Activated naive CD4-positive, alpha-beta T cell treated with anti-CD3 and anti-CD28 coated beads, Interleukin-2, amount 50 U/mL, for 24 hours (primary cell): ENCODE data around the gene USP34.
"Not testable (repeated sequence)": the region's sequence is repeated elsewhere in the genome, so short reads cannot be mapped to it uniquely, and the experiment has no call there.

Experiments used
- H3K27ac Mint-ChIP-seq: one replicate; pipeline ENCODE4 v1.8.0; 2021; ENCODE audit warnings: mild to moderate bottlenecking, mixed read lengths
- H3K27me3 Mint-ChIP-seq: one replicate; pipeline ENCODE4 v1.8.0; 2021; ENCODE audit warnings: mixed read lengths
- H3K36me3 Mint-ChIP-seq: one replicate; pipeline ENCODE4 v1.8.0; 2021; ENCODE audit warnings: mixed read lengths
- H3K4me1 Mint-ChIP-seq: one replicate; pipeline ENCODE4 v1.8.0; 2021; ENCODE audit warnings: mixed read lengths
- H3K4me3 Mint-ChIP-seq: one replicate; pipeline ENCODE4 v1.8.0; 2021; ENCODE audit warnings: mild to moderate bottlenecking, mixed read lengths
- H3K9me3 Mint-ChIP-seq: one replicate; pipeline ENCODE4 v1.8.0; 2021; ENCODE audit warnings: mixed read lengths

The USP34 gene

GRCh38 chr2:61470965-61471904 is at the start of gene USP34:
Gene USP34, minus strand, starts transcription at chr2:61471087. Its CDS starts 395 bp downstream, at chr2:61470692.
- peaks cover 32% of the 10 kb centered on the region for H3K4me1 Mint-ChIP-seq
- H3K4me3 Mint-ChIP-seq = peak within 1 kb of the TSS; percentile 96
- no peaks in the 10 kb centered on the region for H3K9me3 Mint-ChIP-seq

GRCh38 chr2:61520261-61520660 is 49.4 kb upstream of the USP34 start:
- Mint-ChIP-seq H3K36me3 (peaks cover 15% of the 10 kb centered on the region), H3K4me1 (peaks cover 41% of the 10 kb centered on the region), H3K4me3 (no peak overlapping the region), H3K27ac (no peak overlapping the region), H3K27me3 (no peaks in the 10 kb centered on the region), H3K9me3 (no peaks in the 10 kb centered on the region)

More at GRCh38 chr2:61470965-61471904, at the start of gene USP34:
- Mint-ChIP-seq H3K27me3 (no peaks in the 10 kb centered on the region), H3K27ac (peak within 1 kb of the TSS; percentile 99), H3K36me3 (peaks cover 3% of the 10 kb centered on the region)

GRCh38 chr2:61512768-61513398 is 42.0 kb upstream of the USP34 start:
- no peak overlapping the region for H3K4me3 Mint-ChIP-seq
- H3K36me3 Mint-ChIP-seq = peaks cover 12% of the 10 kb centered on the region
- H3K9me3 Mint-ChIP-seq = no peaks in the 10 kb centered on the region
- H3K4me1 Mint-ChIP-seq = peaks cover 24% of the 10 kb centered on the region
- no peaks in the 10 kb centered on the region for H3K27me3 Mint-ChIP-seq
- no peak overlapping the region for H3K27ac Mint-ChIP-seq

GRCh38 chr2:61510674-61511671 is 40.1 kb upstream of the USP34 start:
- peaks cover 11% of the 10 kb centered on the region for H3K36me3 Mint-ChIP-seq
- no peak overlapping the region for H3K27ac Mint-ChIP-seq

GRCh38 chr2:61504949-61505348 is 34.1 kb upstream of the USP34 start:
- H3K9me3 Mint-ChIP-seq = no peaks in the 10 kb centered on the region
- no peak overlapping the region for H3K4me3 Mint-ChIP-seq
- H3K4me1 Mint-ChIP-seq = peaks cover 15% of the 10 kb centered on the region
- no peaks in the 10 kb centered on the region for H3K27me3 Mint-ChIP-seq
- no peak overlapping the region for H3K27ac Mint-ChIP-seq
- H3K36me3 Mint-ChIP-seq = peaks cover 10% of the 10 kb centered on the region

More at GRCh38 chr2:61510674-61511671, 40.1 kb upstream of the USP34 start:
- no peaks in the 10 kb centered on the region for H3K27me3 Mint-ChIP-seq
- H3K4me1 Mint-ChIP-seq = peaks cover 24% of the 10 kb centered on the region
- H3K4me3 Mint-ChIP-seq = no peak overlapping the region
- H3K9me3 Mint-ChIP-seq = no peaks in the 10 kb centered on the region

- Mint-ChIP-seq H3K4me1 (peaks cover 9% of the 10 kb centered on the region), H3K36me3 (peaks cover 16% of the 10 kb centered on the region), H3K4me3 (no peak overlapping the region), H3K27me3 (no peaks in the 10 kb centered on the region), H3K27ac (no peak overlapping the region), H3K9me3 (no peaks in the 10 kb centered on the region)
Observed at GRCh38 chr2:61499060-61499459, 28.2 kb upstream of the USP34 start.

- peaks cover 22% of the 10 kb centered on the region for H3K36me3 Mint-ChIP-seq
- peak overlapping the region; percentile 20 for H3K4me3 Mint-ChIP-seq
- H3K27ac Mint-ChIP-seq = peak overlapping the region; percentile 85
Observed at GRCh38 chr2:61493523-61493942, 22.6 kb upstream of the USP34 start.

GRCh38 chr2:61492476-61492875 is 21.6 kb upstream of the USP34 start:
- Mint-ChIP-seq H3K4me3 (no peak overlapping the region), H3K36me3 (peaks cover 25% of the 10 kb centered on the region), H3K4me1 (peaks cover 21% of the 10 kb centered on the region), H3K27me3 (no peaks in the 10 kb centered on the region), H3K27ac (peak overlapping the region; percentile 47), H3K9me3 (no peaks in the 10 kb centered on the region)

More at GRCh38 chr2:61493523-61493942, 22.6 kb upstream of the USP34 start:
- Mint-ChIP-seq H3K9me3 (no peaks in the 10 kb centered on the region), H3K27me3 (no peaks in the 10 kb centered on the region), H3K4me1 (peaks cover 21% of the 10 kb centered on the region)

GRCh38 chr2:61485281-61485680 is 14.4 kb upstream of the USP34 start:
- H3K27ac Mint-ChIP-seq = no peak overlapping the region
- H3K27me3 Mint-ChIP-seq = no peaks in the 10 kb centered on the region
- H3K4me1 Mint-ChIP-seq = no peaks in the 10 kb centered on the region
- H3K4me3 Mint-ChIP-seq = no peak overlapping the region
- H3K9me3 Mint-ChIP-seq = no peaks in the 10 kb centered on the region
- peaks cover 19% of the 10 kb centered on the region for H3K36me3 Mint-ChIP-seq

GRCh38 chr2:61478086-61478485 is 7.2 kb upstream of the USP34 start:
- Mint-ChIP-seq H3K4me3 (no peak overlapping the region), H3K27ac (no peak overlapping the region), H3K9me3 (no peaks in the 10 kb centered on the region), H3K4me1 (peaks cover 8% of the 10 kb centered on the region), H3K27me3 (no peaks in the 10 kb centered on the region), H3K36me3 (peaks cover 5% of the 10 kb centered on the region)

GRCh38 chr2:61476929-61477589 is 6.2 kb upstream of the USP34 start:
- H3K4me1 Mint-ChIP-seq = peaks cover 12% of the 10 kb centered on the region
- not testable (repeated sequence) for H3K27me3 Mint-ChIP-seq, H3K4me3 Mint-ChIP-seq, H3K9me3 Mint-ChIP-seq, H3K36me3 Mint-ChIP-seq
- H3K27ac Mint-ChIP-seq = peak overlapping the region; percentile 8

- H3K4me1 Mint-ChIP-seq = peaks cover 29% of the 10 kb centered on the region
- peak overlapping the region; percentile 97 for H3K27ac Mint-ChIP-seq
- no peaks in the 10 kb centered on the region for H3K9me3 Mint-ChIP-seq
- peaks cover 5% of the 10 kb centered on the region for H3K36me3 Mint-ChIP-seq
- no peaks in the 10 kb centered on the region for H3K27me3 Mint-ChIP-seq
- H3K4me3 Mint-ChIP-seq = peak overlapping the region; percentile 93
Observed at GRCh38 chr2:61471905-61472805, 1.3 kb upstream of the USP34 start.

- peak overlapping the region; percentile 96 for H3K4me3 Mint-ChIP-seq
- H3K4me1 Mint-ChIP-seq = peaks cover 34% of the 10 kb centered on the region
- H3K36me3 Mint-ChIP-seq = peaks cover 3% of the 10 kb centered on the region
Observed at GRCh38 chr2:61470122-61470951, 550 bp downstream of the USP34 start.

More at GRCh38 chr2:61470122-61470951, 550 bp downstream of the USP34 start:
- Mint-ChIP-seq H3K9me3 (no peaks in the 10 kb centered on the region), H3K27me3 (no peaks in the 10 kb centered on the region), H3K27ac (peak overlapping the region; percentile 99)
